ENCODE measurements around the gene RBL2.

DNA sequence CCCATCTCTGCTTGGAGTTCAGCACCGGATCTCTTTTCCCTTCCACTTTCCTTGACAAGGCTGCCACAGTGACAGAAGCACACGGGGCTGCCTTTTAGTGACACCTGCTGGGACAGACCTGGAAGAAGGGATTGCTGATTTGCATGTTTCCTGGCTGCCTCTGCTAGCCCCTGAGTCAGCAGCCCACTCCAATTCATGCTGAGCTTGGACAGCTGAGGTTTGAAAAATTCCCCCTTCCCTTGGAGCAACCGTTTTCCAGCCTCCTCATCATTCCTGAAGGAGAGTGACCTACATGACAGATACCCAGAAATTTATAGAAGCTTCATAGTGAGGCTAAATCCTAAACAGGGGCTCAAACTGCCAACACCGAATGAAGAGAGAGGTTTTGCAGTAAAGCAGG, 18.8 kb upstream of the RBL2 start:
- peak in 1 of 3 experiments; percentile 37 for TF ChIP-seq CTCF (optimal IDR thresholded peaks at IDR 0.05 in 1 of 3, IDR thresholded peaks at IDR 0.05 in 1 of 3, conservative IDR thresholded peaks at IDR 0.05 in 1 of 3; ENCODE audit: extremely low read depth in 1 of 3, insufficient read depth in 2 of 3, low read length in 3 of 3)
- TF ChIP-seq EZH2 (IDR thresholded peaks at IDR 0.05; ENCODE audit: low read length): no peak
